ENCODE results near the gene GDPGP1.

GDPGP1 gene

GRCh38 chr15:90207252-90207651, 26.8 kb upstream of the GDPGP1 start:
- no peaks in the 10 kb centered on the region for H3K9me3 ChIP-seq (ENCODE audit: insufficient read depth, low read depth, low read length)
- H3K4me2 ChIP-seq (ENCODE audit: low read length): no peak overlapping the region
- H3K4ac ChIP-seq (ENCODE audit: low read depth, low read length): no peak overlapping the region
- no peak for DNase-seq
- H2BK120ac ChIP-seq (ENCODE audit: insufficient read depth, low read length, poor library complexity): no peak overlapping the region
- no peak overlapping the region for H4K8ac ChIP-seq (ENCODE audit: low read depth, low read length)
- H3K27me3 ChIP-seq (ENCODE audit: insufficient read depth, low read length): no peaks in the 10 kb centered on the region
- H2AK5ac ChIP-seq (ENCODE audit: low read length): no peak overlapping the region
- no peaks in the 10 kb centered on the region for H3K79me2 ChIP-seq (ENCODE audit: control insufficient read depth, insufficient read depth, low read length, poor library complexity)
- peaks cover 13 to 14% of the 10 kb centered on the region in 2 experiments for H3K4me1 ChIP-seq (ENCODE audit: control insufficient read depth in 1 of 2, insufficient read depth in 2 of 2, low read length in 2 of 2)
- no peak overlapping the region for H3K14ac ChIP-seq (ENCODE audit: low read length)
- H3K36me3 ChIP-seq (ENCODE audit: control insufficient read depth in 1 of 2, insufficient read depth in 2 of 2, low read length in 2 of 2): peaks cover 2 to 5% of the 10 kb centered on the region in 2 experiments
- no peak overlapping the region for H2AFZ ChIP-seq (ENCODE audit: insufficient read depth, low read length, poor library complexity)
- no peak overlapping the region for H4K12ac ChIP-seq (ENCODE audit: low read depth, low read length)
- no peak overlapping the region for H2BK12ac ChIP-seq (ENCODE audit: low read length)
- H3K23ac ChIP-seq (ENCODE audit: low read length): no peak overlapping the region
- H4K91ac ChIP-seq (ENCODE audit: low read depth, low read length): no peak overlapping the region
- no peak overlapping the region for H3K4me3 ChIP-seq (ENCODE audit: low read depth, low read length)
- no peak overlapping the region for H3K18ac ChIP-seq (ENCODE audit: low read length)
- no peaks in the 10 kb centered on the region for H3K79me1 ChIP-seq (ENCODE audit: low read length)
- no CpG with 5 or more reads among the region's 6 CpGs for WGBS (ENCODE audit: extremely low coverage, insufficient coverage, insufficient read length)
- H3K9ac ChIP-seq (ENCODE audit: low read length): no peak overlapping the region
- H3K27ac ChIP-seq (ENCODE audit: low read depth, low read length): no peak overlapping the region
- H2BK5ac ChIP-seq (ENCODE audit: low read depth, low read length, poor library complexity): no peak overlapping the region

- Histone ChIP-seq H3K79me1 (ENCODE audit: low read length) (peaks cover 4% of the 10 kb centered on the region), H2AFZ (ENCODE audit: insufficient read depth, low read length, poor library complexity) (no peak overlapping the region), H4K91ac (ENCODE audit: low read depth, low read length) (no peak overlapping the region), H4K8ac (ENCODE audit: low read depth, low read length) (no peak overlapping the region), H2AK5ac (ENCODE audit: low read length) (no peak overlapping the region), H3K27ac (ENCODE audit: low read depth, low read length) (no peak overlapping the region), H3K4me1 (ENCODE audit: control insufficient read depth in 1 of 2, insufficient read depth in 2 of 2, low read length in 2 of 2) (peaks cover 14 to 20% of the 10 kb centered on the region in 2 experiments), H2BK12ac (ENCODE audit: low read length) (no peak overlapping the region), H2BK120ac (ENCODE audit: insufficient read depth, low read length, poor library complexity) (no peak overlapping the region), H3K18ac (ENCODE audit: low read length) (no peak overlapping the region), H3K27me3 (ENCODE audit: insufficient read depth, low read length) (no peaks in the 10 kb centered on the region), H3K36me3 (ENCODE audit: control insufficient read depth in 1 of 2, insufficient read depth in 2 of 2, low read length in 2 of 2) (peaks cover 2 to 5% of the 10 kb centered on the region in 2 experiments), H4K12ac (ENCODE audit: low read depth, low read length) (no peak overlapping the region), H3K4ac (ENCODE audit: low read depth, low read length) (no peak overlapping the region), H3K79me2 (ENCODE audit: control insufficient read depth, insufficient read depth, low read length, poor library complexity) (no peaks in the 10 kb centered on the region), H2BK5ac (ENCODE audit: low read depth, low read length, poor library complexity) (no peak overlapping the region), H3K23ac (ENCODE audit: low read length) (no peak overlapping the region), H3K14ac (ENCODE audit: low read length) (no peak overlapping the region), H3K9ac (ENCODE audit: low read length) (no peak overlapping the region), H3K9me3 (ENCODE audit: insufficient read depth, low read depth, low read length) (no peaks in the 10 kb centered on the region), H3K4me3 (ENCODE audit: low read depth, low read length) (no peak overlapping the region), H3K4me2 (ENCODE audit: low read length) (no peak overlapping the region)
- DNase-seq: no peak
- WGBS (ENCODE audit: extremely low coverage, insufficient coverage, insufficient read length): no CpG with 5 or more reads among the region's 6 CpGs
Observed at GRCh38 chr15:90208356-90208755, 25.7 kb upstream of the GDPGP1 start.

- Histone ChIP-seq H3K79me2 (ENCODE audit: control insufficient read depth, insufficient read depth, low read length, poor library complexity) (no peaks in the 10 kb centered on the region), H4K8ac (ENCODE audit: low read depth, low read length) (no peak overlapping the region), H2BK5ac (ENCODE audit: low read depth, low read length, poor library complexity) (no peak overlapping the region), H4K91ac (ENCODE audit: low read depth, low read length) (no peak overlapping the region), H3K27me3 (ENCODE audit: insufficient read depth, low read length) (no peaks in the 10 kb centered on the region), H3K79me1 (ENCODE audit: low read length) (peaks cover 4% of the 10 kb centered on the region), H3K9me3 (ENCODE audit: insufficient read depth, low read depth, low read length) (no peaks in the 10 kb centered on the region), H3K14ac (ENCODE audit: low read length) (no peak overlapping the region), H2BK120ac (ENCODE audit: insufficient read depth, low read length, poor library complexity) (no peak overlapping the region), H3K4me1 (ENCODE audit: control insufficient read depth in 1 of 2, insufficient read depth in 2 of 2, low read length in 2 of 2) (peaks cover 19 to 27% of the 10 kb centered on the region in 2 experiments), H2AK5ac (ENCODE audit: low read length) (no peak overlapping the region), H3K4me3 (ENCODE audit: low read depth, low read length) (no peak overlapping the region), H3K4ac (ENCODE audit: low read depth, low read length) (no peak overlapping the region), H3K9ac (ENCODE audit: low read length) (no peak overlapping the region), H2BK12ac (ENCODE audit: low read length) (no peak overlapping the region), H3K36me3 (ENCODE audit: control insufficient read depth in 1 of 2, insufficient read depth in 2 of 2, low read length in 2 of 2) (peaks cover 0 to 2% of the 10 kb centered on the region in 2 experiments), H4K12ac (ENCODE audit: low read depth, low read length) (no peak overlapping the region), H3K4me2 (ENCODE audit: low read length) (no peak overlapping the region), H3K18ac (ENCODE audit: low read length) (no peak overlapping the region), H2AFZ (ENCODE audit: insufficient read depth, low read length, poor library complexity) (no peak overlapping the region), H3K23ac (ENCODE audit: low read length) (no peak overlapping the region), H3K27ac (ENCODE audit: low read depth, low read length) (no peak overlapping the region)
- WGBS (ENCODE audit: extremely low coverage, insufficient coverage, insufficient read length): no CpG with 5 or more reads among the region's 9 CpGs
- DNase-seq: no peak
Observed at GRCh38 chr15:90209591-90209990, 24.4 kb upstream of the GDPGP1 start.

GRCh38 chr15:90210593-90210992, 23.4 kb upstream of the GDPGP1 start:
- WGBS (ENCODE audit: extremely low coverage, insufficient coverage, insufficient read length): no CpG with 5 or more reads among the region's 8 CpGs
- H3K36me3 ChIP-seq (ENCODE audit: control insufficient read depth in 1 of 2, insufficient read depth in 2 of 2, low read length in 2 of 2): peaks cover 0 to 2% of the 10 kb centered on the region in 2 experiments
- no peaks in the 10 kb centered on the region for H3K9me3 ChIP-seq (ENCODE audit: insufficient read depth, low read depth, low read length)
- no peak overlapping the region for H4K12ac ChIP-seq (ENCODE audit: low read depth, low read length)
- peaks cover 19 to 27% of the 10 kb centered on the region in 2 experiments for H3K4me1 ChIP-seq (ENCODE audit: control insufficient read depth in 1 of 2, insufficient read depth in 2 of 2, low read length in 2 of 2)
- no peak overlapping the region for H2AK5ac ChIP-seq (ENCODE audit: low read length)
- DNase-seq: no peak
- H3K23ac ChIP-seq (ENCODE audit: low read length): no peak overlapping the region
- no peak overlapping the region for H3K4me3 ChIP-seq (ENCODE audit: low read depth, low read length)
- H4K91ac ChIP-seq (ENCODE audit: low read depth, low read length): no peak overlapping the region
- no peak overlapping the region for H3K4ac ChIP-seq (ENCODE audit: low read depth, low read length)
- H3K18ac ChIP-seq (ENCODE audit: low read length): no peak overlapping the region
- no peak overlapping the region for H2BK12ac ChIP-seq (ENCODE audit: low read length)
- H3K79me2 ChIP-seq (ENCODE audit: control insufficient read depth, insufficient read depth, low read length, poor library complexity): no peaks in the 10 kb centered on the region
- H3K27ac ChIP-seq (ENCODE audit: low read depth, low read length): no peak overlapping the region
- no peaks in the 10 kb centered on the region for H3K27me3 ChIP-seq (ENCODE audit: insufficient read depth, low read length)
- no peak overlapping the region for H2BK5ac ChIP-seq (ENCODE audit: low read depth, low read length, poor library complexity)
- H3K14ac ChIP-seq (ENCODE audit: low read length): no peak overlapping the region
- H3K79me1 ChIP-seq (ENCODE audit: low read length): peaks cover 4% of the 10 kb centered on the region
- H3K4me2 ChIP-seq (ENCODE audit: low read length): no peak overlapping the region
- H3K9ac ChIP-seq (ENCODE audit: low read length): no peak overlapping the region
- no peak overlapping the region for H2AFZ ChIP-seq (ENCODE audit: insufficient read depth, low read length, poor library complexity)
- no peak overlapping the region for H2BK120ac ChIP-seq (ENCODE audit: insufficient read depth, low read length, poor library complexity)
- no peak overlapping the region for H4K8ac ChIP-seq (ENCODE audit: low read depth, low read length)
